ENCODE measurements around the gene CPNE9. TPM values are rescaled to one million over a fixed set of nuclear protein-coding genes. Genes with fewer than 3 reads are reported as not detected.

Gene CPNE9
- total and polyA plus RNA-seq, 2 of the 13 experiments (the other 11 are each of a cell fraction or from before 2014, with no cell fraction given), result 0.20 TPM; not detected in 1

DNA sequence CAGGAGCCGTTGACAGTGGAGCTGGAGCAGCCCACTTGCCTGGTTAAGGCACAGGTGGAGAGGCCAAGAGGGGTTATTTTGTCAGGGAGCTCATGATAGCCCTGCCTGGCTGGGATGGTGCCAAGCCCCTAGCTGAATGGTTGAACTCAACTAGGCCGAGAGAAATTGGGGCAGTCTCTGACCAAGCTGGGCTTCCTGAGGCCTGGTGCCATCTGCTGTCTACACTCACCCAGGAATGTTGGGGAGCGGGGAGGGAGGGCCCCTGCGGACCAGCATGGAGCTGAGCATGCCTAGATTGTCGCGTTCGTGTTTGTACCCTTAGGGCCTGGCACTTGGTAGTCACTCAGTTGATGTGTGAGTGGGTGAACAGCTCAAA is 29.1 kb downstream of the CPNE9 start:
- intact Hi-C loops (cut with micrococcal nuclease; ENCODE audit: unreplicated experiment), result no loop called here
- DNase-seq (ENCODE audit: low spot score) (no peak), ATAC-seq (no peak), FAIRE-seq (no peak)
- H4K20me1 ChIP-seq (ENCODE audit: insufficient read depth, low read length), result peaks cover 6% of the 10 kb centered on the region
- TF ChIP-seq, protein P1, sequence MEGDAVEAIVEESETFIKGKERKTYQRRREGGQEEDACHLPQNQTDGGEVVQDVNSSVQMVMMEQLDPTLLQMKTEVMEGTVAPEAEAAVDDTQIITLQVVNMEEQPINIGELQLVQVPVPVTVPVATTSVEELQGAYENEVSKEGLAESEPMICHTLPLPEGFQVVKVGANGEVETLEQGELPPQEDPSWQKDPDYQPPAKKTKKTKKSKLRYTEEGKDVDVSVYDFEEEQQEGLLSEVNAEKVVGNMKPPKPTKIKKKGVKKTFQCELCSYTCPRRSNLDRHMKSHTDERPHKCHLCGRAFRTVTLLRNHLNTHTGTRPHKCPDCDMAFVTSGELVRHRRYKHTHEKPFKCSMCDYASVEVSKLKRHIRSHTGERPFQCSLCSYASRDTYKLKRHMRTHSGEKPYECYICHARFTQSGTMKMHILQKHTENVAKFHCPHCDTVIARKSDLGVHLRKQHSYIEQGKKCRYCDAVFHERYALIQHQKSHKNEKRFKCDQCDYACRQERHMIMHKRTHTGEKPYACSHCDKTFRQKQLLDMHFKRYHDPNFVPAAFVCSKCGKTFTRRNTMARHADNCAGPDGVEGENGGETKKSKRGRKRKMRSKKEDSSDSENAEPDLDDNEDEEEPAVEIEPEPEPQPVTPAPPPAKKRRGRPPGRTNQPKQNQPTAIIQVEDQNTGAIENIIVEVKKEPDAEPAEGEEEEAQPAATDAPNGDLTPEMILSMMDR (CRISPR knock-in tag; IDR thresholded peaks at IDR 0.05), result 0 out of 2 replicates have a peak, but pooled peaks have one; percentile 26
- TF ChIP-seq ZNF431 (CRISPR knock-in tag; IDR thresholded peaks at IDR 0.05; ENCODE audit: borderline replicate concordance, low read depth), result no peak
- BruUV-seq (replicated peaks), result TSS peak; percentile 53
- 0% methylated on average over 2 of the region's 7 CpGs for WGBS (ENCODE audit: low lambda C conversion rate)
- H3K79me2 ChIP-seq (ENCODE audit: insufficient read depth, low read length), result peaks cover 24% of the 10 kb centered on the region
- peaks cover 14 to 44% of the 10 kb centered on the region in 2 experiments; a peak in 4 of 5 replicates for H3K36me3 ChIP-seq (replicated peaks in 1 of 2; ENCODE audit: control insufficient read depth in 1 of 2, insufficient read depth in 2 of 2, low read length in 2 of 2)
- peaks cover 23% of the 10 kb centered on the region for H3K4me1 ChIP-seq (ENCODE audit: insufficient read depth, low read length)
- ChIA-PET CTCF (ENCODE audit: low intra/inter-chr PET ratio, low total read pairs) (no interaction called here), POLR2A (interaction anchor here (1.1 to 4.3 kb wide), 3 partner anchors 17 to 60 kb away, joined by 3 to 40 read pairs (median 18); partner anchors contain the start of genes ARPC4, OGG1 and TADA3)
- peak overlapping the region; percentile 89 to 99 (median 96) for H3K4me3 ChIP-seq (replicated peaks in 1 of 3; ENCODE audit: insufficient read depth in 1 of 3, low read depth in 2 of 3, low read length in 3 of 3)
- peak overlapping the region; percentile 100 for H3K9ac ChIP-seq (ENCODE audit: insufficient read depth, low read depth, low read length)
- no peaks in the 10 kb centered on the region for H3K9me3 ChIP-seq (ENCODE audit: low read length)
- no peaks in the 10 kb centered on the region; a peak in 1 of 5 replicates for H3K27me3 ChIP-seq (ENCODE audit: control insufficient read depth in 1 of 2, insufficient read depth in 2 of 2, low read length in 2 of 2)
- H3K27ac ChIP-seq (ENCODE audit: extremely low read length, insufficient read depth, low read length), result peak overlapping the region; percentile 99
- H3K4me2 ChIP-seq (ENCODE audit: low read depth, low read length), result peak overlapping the region; percentile 90
- in situ Hi-C loops (cut with HindIII; ENCODE audit: extremely low pct_ligation_motif_present, low pct_unique_long_range_greater_than_20kb), result no loop called here
- H2AFZ ChIP-seq (ENCODE audit: low read length), result no peak overlapping the region

DNA sequence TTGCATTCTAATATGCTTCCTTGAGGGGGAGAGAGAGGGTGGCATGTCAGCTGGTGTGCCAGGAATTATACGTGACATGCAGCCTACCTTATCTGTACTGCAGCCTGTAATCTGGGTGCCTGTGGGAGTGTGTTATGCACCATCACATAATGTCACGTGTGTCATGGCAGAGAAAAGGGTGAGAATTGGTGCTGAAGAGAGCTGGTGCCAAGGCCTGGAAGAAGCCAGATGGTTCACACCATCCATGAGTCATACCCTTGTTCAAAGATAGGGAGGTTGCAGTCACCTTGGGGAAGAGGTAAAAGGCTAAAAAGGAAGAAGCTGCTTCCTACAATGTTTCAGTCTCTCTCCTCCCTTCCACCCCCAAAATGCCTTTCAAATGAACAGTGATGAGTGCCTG is 33.2 kb downstream of the CPNE9 start:
- ChIA-PET CTCF (ENCODE audit: low intra/inter-chr PET ratio, low total read pairs) (no interaction called here), POLR2A (no interaction called here)
- Histone ChIP-seq H3K4me1 (ENCODE audit: insufficient read depth, low read length) (peaks cover 16% of the 10 kb centered on the region), H3K4me3 (replicated peaks in 1 of 3; ENCODE audit: insufficient read depth in 1 of 3, low read depth in 2 of 3, low read length in 3 of 3) (no peak overlapping the region), H3K36me3 (replicated peaks in 1 of 2; ENCODE audit: control insufficient read depth in 1 of 2, insufficient read depth in 2 of 2, low read length in 2 of 2) (peaks cover 30 to 83% of the 10 kb centered on the region in 2 experiments), H3K27ac (ENCODE audit: extremely low read length, insufficient read depth, low read length) (no peak overlapping the region), H3K27me3 (ENCODE audit: control insufficient read depth in 1 of 2, insufficient read depth in 2 of 2, low read length in 2 of 2) (no peaks in the 10 kb centered on the region; a peak in 1 of 5 replicates), H3K4me2 (ENCODE audit: low read depth, low read length) (no peak overlapping the region), H3K9me3 (ENCODE audit: low read length) (no peaks in the 10 kb centered on the region), H4K20me1 (ENCODE audit: insufficient read depth, low read length) (peaks cover 6% of the 10 kb centered on the region), H2AFZ (ENCODE audit: low read length) (no peak overlapping the region), H3K79me2 (ENCODE audit: insufficient read depth, low read length) (peaks cover 24% of the 10 kb centered on the region), H3K9ac (ENCODE audit: insufficient read depth, low read depth, low read length) (no peak overlapping the region)
- ATAC-seq (no peak), FAIRE-seq (no peak), DNase-seq (ENCODE audit: low spot score) (no peak)
- in situ Hi-C loops (cut with HindIII; ENCODE audit: extremely low pct_ligation_motif_present, low pct_unique_long_range_greater_than_20kb) (no loop called here), intact Hi-C loops (cut with micrococcal nuclease; ENCODE audit: unreplicated experiment) (no loop called here)
- no TSS peak for BruUV-seq (replicated peaks)
- 92% methylated on average over 2 of the region's 2 CpGs for WGBS (ENCODE audit: low lambda C conversion rate)
- TF ChIP-seq, protein P2, sequence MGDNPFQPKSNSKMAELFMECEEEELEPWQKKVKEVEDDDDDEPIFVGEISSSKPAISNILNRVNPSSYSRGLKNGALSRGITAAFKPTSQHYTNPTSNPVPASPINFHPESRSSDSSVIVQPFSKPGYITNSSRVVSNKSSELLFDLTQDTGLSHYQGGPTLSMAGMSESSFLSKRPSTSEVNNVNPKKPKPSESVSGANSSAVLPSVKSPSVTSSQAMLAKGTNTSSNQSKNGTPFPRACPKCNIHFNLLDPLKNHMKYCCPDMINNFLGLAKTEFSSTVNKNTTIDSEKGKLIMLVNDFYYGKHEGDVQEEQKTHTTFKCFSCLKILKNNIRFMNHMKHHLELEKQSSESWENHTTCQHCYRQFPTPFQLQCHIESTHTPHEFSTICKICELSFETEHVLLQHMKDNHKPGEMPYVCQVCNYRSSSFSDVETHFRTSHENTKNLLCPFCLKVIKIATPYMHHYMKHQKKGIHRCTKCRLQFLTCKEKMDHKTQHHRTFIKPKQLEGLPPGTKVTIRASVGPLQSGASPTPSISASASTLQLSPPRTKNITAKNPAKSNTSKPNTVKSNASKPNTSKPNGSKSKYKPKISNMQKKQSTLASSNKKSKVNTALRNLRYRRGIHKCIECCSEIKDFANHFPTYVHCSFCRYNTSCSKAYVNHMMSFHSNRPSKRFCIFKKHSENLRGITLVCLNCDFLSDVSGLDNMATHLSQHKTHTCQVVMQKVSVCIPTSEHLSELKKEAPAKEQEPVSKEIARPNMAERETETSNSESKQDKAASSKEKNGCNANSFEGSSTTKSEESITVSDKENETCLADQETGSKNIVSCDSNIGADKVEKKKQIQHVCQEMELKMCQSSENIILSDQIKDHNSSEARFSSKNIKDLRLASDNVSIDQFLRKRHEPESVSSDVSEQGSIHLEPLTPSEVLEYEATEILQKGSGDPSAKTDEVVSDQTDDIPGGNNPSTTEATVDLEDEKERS (CRISPR knock-in tag; IDR thresholded peaks at IDR 0.05), result no peak
- TF ChIP-seq NCOR1 (IDR thresholded peaks at IDR 0.05; ENCODE audit: borderline replicate concordance, low read length), result no peak
- TF ChIP-seq, protein P3, sequence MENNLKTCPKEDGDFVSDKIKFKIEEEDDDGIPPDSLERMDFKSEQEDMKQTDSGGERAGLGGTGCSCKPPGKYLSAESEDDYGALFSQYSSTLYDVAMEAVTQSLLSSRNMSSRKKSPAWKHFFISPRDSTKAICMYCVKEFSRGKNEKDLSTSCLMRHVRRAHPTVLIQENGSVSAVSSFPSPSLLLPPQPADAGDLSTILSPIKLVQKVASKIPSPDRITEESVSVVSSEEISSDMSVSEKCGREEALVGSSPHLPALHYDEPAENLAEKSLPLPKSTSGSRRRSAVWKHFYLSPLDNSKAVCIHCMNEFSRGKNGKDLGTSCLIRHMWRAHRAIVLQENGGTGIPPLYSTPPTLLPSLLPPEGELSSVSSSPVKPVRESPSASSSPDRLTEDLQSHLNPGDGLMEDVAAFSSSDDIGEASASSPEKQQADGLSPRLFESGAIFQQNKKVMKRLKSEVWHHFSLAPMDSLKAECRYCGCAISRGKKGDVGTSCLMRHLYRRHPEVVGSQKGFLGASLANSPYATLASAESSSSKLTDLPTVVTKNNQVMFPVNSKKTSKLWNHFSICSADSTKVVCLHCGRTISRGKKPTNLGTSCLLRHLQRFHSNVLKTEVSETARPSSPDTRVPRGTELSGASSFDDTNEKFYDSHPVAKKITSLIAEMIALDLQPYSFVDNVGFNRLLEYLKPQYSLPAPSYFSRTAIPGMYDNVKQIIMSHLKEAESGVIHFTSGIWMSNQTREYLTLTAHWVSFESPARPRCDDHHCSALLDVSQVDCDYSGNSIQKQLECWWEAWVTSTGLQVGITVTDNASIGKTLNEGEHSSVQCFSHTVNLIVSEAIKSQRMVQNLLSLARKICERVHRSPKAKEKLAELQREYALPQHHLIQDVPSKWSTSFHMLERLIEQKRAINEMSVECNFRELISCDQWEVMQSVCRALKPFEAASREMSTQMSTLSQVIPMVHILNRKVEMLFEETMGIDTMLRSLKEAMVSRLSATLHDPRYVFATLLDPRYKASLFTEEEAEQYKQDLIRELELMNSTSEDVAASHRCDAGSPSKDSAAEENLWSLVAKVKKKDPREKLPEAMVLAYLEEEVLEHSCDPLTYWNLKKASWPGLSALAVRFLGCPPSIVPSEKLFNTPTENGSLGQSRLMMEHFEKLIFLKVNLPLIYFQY (CRISPR knock-in tag; IDR thresholded peaks at IDR 0.05; ENCODE audit: borderline replicate concordance), result no peak
- TF ChIP-seq ATF7 (IDR thresholded peaks at IDR 0.05), result no peak
- TF ChIP-seq ATF7 (CRISPR knock-in tag; IDR thresholded peaks at IDR 0.05), result no peak
- TF ChIP-seq ZNF577 (CRISPR knock-in tag; IDR thresholded peaks at IDR 0.05; ENCODE audit: borderline replicate concordance, low read depth), result no peak
- TF ChIP-seq ZNF569 (CRISPR knock-in tag; IDR thresholded peaks at IDR 0.05; ENCODE audit: borderline replicate concordance), result no peak

Data from HepG2 (cell line).